22Rv1 (cell line): ENCODE results near the gene CGREF1.

Experiments
- H3K27ac ChIP-seq: fragments of 450-650 bp; 2 replicates; pipeline ENCODE4 v1.5.1; 2017
- ZFX ChIP-seq: fragments of 450-650 bp; IDR thresholded peaks from 2 replicates; pipeline ENCODE4 v1.6.1; 2017; ENCODE audit warnings: antibody characterized with exemption, borderline replicate concordance
- TF ChIP-seq, protein P1 (sequence below): fragments of 450-650 bp; IDR thresholded peaks from 2 replicates; pipeline ENCODE4 v1.5.1; 2017; ENCODE audit warnings: mild to moderate bottlenecking

CGREF1 gene

DNA sequence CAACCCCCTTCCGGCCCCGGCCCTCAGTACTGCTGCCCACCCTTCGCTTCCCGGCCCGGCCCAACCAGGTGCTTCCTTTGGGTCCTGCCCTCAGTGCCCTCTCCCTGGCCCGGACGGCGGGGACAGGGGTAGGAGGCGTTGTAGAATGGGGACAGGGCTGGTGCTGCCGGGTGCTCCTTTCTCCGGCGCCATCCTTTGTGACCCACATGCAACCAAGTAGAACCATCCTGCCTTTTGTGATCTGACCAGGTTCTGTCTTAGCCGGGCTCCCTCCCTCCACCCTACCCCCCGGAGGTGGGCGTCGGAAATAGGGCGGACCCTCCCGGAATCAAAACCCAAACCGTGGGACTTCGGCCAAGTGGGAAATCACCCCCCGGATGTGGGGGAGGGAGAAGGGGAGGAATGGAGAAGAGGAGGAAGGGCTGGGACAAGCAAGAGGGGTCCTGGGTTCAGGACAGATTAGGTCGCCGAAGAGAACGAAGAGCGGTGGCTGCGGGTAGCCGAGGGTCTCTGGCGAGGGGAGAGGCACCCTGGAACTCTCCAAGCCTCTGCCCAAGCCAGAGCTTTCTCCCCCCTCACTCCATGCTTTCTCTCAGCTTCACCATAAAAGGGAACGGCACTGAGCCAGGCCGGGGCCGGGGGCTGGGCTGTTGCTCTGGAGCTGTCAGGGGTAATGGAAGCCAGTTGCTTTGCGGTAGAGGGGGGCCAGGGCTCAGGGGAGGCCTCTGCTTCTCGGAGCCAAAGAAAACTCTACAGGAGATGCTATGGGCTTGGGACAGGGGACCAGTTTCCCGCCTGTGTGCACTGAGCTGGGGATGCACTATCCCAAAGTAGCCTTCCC is 46.7 kb downstream of the CGREF1 start:
- H3K27ac ChIP-seq: 0 out of 2 replicates have a peak overlapping the region, but pooled peaks have one; percentile 78
- TF ChIP-seq ZFX: no peak
- TF ChIP-seq, protein P1, sequence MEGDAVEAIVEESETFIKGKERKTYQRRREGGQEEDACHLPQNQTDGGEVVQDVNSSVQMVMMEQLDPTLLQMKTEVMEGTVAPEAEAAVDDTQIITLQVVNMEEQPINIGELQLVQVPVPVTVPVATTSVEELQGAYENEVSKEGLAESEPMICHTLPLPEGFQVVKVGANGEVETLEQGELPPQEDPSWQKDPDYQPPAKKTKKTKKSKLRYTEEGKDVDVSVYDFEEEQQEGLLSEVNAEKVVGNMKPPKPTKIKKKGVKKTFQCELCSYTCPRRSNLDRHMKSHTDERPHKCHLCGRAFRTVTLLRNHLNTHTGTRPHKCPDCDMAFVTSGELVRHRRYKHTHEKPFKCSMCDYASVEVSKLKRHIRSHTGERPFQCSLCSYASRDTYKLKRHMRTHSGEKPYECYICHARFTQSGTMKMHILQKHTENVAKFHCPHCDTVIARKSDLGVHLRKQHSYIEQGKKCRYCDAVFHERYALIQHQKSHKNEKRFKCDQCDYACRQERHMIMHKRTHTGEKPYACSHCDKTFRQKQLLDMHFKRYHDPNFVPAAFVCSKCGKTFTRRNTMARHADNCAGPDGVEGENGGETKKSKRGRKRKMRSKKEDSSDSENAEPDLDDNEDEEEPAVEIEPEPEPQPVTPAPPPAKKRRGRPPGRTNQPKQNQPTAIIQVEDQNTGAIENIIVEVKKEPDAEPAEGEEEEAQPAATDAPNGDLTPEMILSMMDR: no peak

- H3K27ac ChIP-seq: peak within 1 kb of the TSS; percentile 78
- TF ChIP-seq ZFX: no peak
- TF ChIP-seq, protein P1: peak; percentile 12; the same call in 1 of the 2 replicates
These were observed 47.5 kb downstream of the CGREF1 start, which contains the start of gene OST4 for GRCh38 chr2:27071277-27071989. Gene OST4 (minus strand): TSS chr2:27071654.

DNA sequence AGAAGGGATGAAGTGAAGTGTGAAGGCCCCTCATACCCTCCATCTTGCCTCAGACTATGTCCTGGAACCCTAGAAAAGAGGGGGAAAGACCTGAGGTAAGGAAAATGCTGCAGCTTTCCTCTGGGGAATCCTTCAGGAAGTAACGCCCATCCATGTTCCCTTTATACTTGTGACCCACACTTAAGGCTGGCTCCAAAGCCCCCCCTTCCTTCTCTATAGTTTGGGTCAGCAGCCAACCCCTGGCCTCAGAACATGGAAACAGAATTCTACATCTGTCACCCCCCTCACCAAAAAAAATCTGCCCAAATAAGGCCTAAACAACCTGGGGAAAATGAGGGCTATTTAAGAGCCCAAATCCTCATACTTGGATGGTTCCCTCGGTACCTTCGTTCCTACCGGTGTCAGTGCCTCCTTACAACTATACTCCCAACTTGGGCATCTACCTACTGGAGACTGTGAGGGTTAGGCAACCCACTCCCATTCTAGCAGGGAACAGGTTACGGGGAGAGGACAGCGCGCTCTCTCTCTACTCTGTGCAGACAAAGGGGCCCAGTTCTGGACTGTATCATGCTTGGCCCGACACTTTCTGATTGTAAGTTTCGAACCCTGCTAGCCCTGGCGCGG is 48.2 kb downstream of the CGREF1 start:
- TF ChIP-seq, protein P1: no peak
- no peak for TF ChIP-seq ZFX
- peak overlapping the region; percentile 78 for H3K27ac ChIP-seq

DNA sequence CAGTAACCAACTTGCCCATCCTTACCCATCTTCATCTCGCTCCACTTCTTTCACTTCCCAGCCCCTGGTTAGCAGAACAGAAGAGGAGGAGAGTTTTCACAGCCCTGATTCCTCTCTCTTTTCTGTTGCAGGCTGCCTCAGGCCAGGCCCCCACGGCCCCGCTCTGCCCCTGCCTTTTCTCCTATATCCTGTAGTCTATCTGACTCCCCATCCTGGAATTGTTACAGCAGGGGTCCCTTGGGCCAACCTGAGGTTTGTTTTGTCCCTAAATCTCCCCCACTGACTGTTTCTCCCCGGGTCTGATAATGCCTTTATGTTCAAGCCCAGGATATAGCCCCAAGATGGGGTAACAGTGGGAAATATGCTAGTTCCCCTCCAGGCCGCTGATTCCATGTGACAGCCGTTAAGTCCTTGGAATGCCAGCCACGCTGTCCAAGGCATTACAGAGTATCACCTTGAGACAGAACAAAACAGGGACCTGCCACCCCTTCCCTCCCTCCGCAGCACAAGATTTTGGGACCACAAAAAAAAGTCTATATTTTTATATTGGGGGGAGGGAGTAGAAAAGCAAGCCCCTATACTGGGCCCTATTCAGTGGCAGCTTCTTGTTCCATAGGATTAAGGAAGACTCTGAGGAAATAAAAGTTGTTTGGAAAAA is 48.8 kb downstream of the CGREF1 start:
- H3K27ac ChIP-seq: peak overlapping the region; percentile 78; the same call in 1 of the 2 replicates
- TF ChIP-seq, protein P1: no peak
- TF ChIP-seq ZFX: no peak

DNA sequence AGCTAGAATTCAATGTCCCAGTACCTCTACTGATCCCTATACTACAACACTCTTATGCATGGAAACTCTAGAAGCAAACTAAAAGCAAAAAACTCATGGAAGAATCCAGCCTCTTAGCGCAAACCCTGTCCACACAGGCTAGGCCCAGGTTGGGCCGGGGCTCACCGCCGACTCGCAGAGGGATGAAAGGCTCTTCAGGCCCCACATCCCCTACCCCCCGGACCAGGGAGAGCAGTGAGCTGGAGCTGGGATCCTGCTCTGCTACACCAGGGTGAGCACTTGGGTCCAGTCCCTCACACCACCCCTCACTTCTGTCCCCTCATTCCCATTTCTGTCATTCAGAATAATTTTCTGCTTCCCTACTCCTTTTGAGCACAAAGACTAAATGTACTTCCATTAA is 49.5 kb downstream of the CGREF1 start:
- TF ChIP-seq ZFX: no peak
- TF ChIP-seq, protein P1: no peak
- H3K27ac ChIP-seq: no peak overlapping the region

- H3K27ac ChIP-seq: no peak overlapping the region
- TF ChIP-seq, protein P1: no peak
- no peak for TF ChIP-seq ZFX
These were observed 51.5 kb downstream of the CGREF1 start for GRCh38 chr2:27067385-27067784.
